HFF-Myc (cell line): ENCODE results near the gene KIAA1671.

ENCODE experiments used
- DNase-seq: peaks from one replicate; pipeline ENCODE4 v3.0.0-alpha.2; 2011; ENCODE audit warnings: low read depth; ENCODE audit errors: extremely low read depth
- H3K4me3 ChIP-seq: replicated peaks from 2 replicates; pipeline ENCODE4 v1.5.1; 2011; ENCODE audit warnings: low read depth, mild to moderate bottlenecking, control low read depth, low read length
- CTCF ChIP-seq: IDR thresholded peaks from 2 replicates; pipeline ENCODE4 v1.5.1; 2012; ENCODE audit warnings: mild to moderate bottlenecking, low read depth, low read length, control low read depth; ENCODE audit errors: missing control alignments

The KIAA1671 gene

GRCh38 chr22:25206998-25207397 is 254.5 kb downstream of the KIAA1671 start:
- no peak for DNase-seq
- no peak overlapping the region for H3K4me3 ChIP-seq
- TF ChIP-seq CTCF: no peak

- no peak overlapping the region for H3K4me3 ChIP-seq
- no peak for DNase-seq
- no peak for TF ChIP-seq CTCF
Measured at GRCh38 chr22:25207553-25208157, 255.1 kb downstream of the KIAA1671 start.

GRCh38 chr22:25208328-25208727 is 255.8 kb downstream of the KIAA1671 start:
- no peak for DNase-seq
- TF ChIP-seq CTCF: no peak
- no peak overlapping the region for H3K4me3 ChIP-seq

GRCh38 chr22:25208743-25209505 is 256.4 kb downstream of the KIAA1671 start:
- no peak for TF ChIP-seq CTCF
- no peak for DNase-seq
- no peak overlapping the region for H3K4me3 ChIP-seq

DNA sequence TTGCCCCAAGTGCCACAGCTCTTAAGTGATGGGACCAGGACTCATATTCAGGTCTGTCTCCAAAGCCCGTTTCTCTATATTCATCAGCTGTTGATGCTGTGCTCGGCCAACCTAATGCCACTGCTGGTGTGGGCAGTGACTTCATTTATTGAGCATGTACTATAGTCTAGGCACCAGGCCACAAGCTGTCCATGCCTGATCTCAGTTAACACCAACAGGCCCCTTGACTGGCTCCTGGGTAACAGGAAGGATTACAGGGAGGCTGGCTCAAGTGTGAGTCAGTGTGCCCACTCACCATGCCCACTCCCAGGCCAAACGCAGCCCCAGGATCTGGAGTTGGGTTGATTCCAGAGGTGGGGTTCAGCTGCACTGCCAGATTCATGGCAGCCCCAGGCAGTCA is 258.3 kb downstream of the KIAA1671 start:
- no peak for DNase-seq
- no peak overlapping the region for H3K4me3 ChIP-seq
- TF ChIP-seq CTCF: no peak

- no peak for TF ChIP-seq CTCF
- no peak for DNase-seq
Measured at GRCh38 chr22:25212337-25212736, 259.8 kb downstream of the KIAA1671 start.

More at GRCh38 chr22:25212337-25212736, 259.8 kb downstream of the KIAA1671 start:
- H3K4me3 ChIP-seq: no peak overlapping the region
